ACHN (cell line): ENCODE results near the gene QKI.
"Not testable (repeated sequence)": the region's sequence is repeated elsewhere in the genome, so short reads cannot be mapped to it uniquely, and the experiment has no call there.

Source experiments
- DNase-seq: peaks from one replicate; pipeline ENCODE4 v3.0.0-alpha.2; 2015
- in situ Hi-C: cut with HindIII; loops from 2 replicates; pipeline ENCODE4 v1.10.0; 2017; ENCODE audit warnings: low sequenced_read_pairs, low pct_ligation_motif_present, low pct_unique_long_range_greater_than_20kb

Gene QKI

DNA sequence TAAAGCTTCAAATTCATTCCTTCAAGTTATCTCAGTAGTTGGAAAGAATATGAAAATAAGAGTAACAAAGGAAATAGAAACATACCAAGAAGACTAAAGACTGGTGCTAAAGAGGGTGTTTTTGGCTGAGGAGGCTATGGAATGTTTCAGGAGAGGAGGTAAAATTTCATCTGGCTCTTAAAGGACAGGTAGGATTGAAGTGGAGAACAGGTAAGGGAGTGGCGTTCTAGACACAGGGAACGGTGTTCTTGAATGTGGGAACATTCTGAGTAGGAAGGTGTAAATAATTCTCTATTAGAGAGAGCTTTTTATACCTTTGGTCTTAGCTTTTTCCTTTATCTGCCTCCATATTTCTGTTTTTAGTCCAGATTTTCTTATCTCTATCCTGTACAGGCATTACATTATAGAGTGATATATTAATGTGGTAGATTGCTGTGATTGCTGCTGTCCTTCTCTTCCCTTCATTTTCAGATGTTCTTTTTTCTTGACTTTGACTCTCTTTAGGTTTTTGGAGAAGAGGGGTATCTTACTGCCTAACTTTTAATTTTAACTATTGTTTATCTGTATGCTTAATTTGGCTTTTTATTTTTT is 15.4 kb downstream of the QKI start:
- in situ Hi-C loops = no loop called here
- no peak for DNase-seq

DNA sequence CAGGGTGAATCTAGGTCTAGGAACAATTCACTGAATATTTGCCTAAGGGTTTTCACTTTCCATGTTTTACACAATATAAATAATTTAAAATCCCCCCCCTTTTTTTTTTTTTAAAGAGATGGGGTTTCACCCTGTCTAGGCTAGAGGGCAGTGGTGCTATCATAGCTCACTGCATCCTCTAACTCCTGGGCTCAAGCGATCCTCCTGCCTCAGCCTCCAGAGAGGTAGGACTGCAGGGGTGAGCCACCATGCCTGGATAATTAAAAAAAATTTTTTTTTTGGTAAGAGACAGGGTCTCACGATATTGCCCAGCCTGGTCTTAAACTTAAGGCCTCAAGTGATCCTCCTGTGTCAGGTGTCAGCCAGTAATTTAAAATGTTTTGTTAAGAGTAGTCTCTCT is 17.8 kb downstream of the QKI start:
- no peak for DNase-seq
- in situ Hi-C loops = no loop called here

DNA sequence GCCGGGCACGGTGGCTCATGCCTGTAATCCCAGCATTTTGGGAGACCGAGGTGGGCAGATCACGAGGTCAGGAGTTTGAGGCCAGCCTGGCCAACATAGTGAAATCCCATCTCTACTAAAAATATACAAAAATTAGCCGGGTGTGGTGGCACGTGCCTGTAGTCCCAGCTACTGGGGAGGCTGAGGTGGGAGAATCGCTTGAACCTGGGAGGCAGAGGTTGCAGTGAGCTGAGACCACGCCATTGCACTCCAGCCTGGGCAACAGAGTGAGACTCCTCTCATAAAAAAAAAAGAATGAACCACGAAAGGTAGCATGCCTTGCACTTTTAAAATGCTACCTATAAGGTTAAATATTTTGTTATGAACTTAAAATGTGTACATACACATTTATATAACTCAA is 19.0 kb downstream of the QKI start:
- DNase-seq = not testable (repeated sequence)

DNA sequence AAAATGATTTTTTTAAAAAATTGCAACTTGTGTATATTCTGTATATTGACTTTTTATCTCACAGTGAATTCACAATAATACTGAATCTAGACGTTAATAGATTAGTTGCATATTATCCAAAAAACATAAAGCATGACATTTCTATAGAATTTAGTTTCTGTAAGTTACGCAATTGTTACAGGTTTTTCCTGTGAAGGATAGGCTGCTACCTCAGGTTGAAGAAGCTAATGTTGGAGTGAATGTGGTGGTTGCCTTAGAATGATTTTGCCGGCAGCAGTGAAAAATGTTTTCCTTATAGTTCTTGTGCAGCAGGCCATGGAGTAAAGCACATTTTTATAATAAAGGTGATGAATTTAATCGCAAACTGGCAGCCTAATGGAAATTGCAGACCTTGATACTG is 20.5 kb downstream of the QKI start:
- DNase-seq = no peak
- in situ Hi-C loops = no loop called here

More for the DNA sequence above, 19.0 kb downstream of the QKI start:
- in situ Hi-C loops = not testable (repeated sequence)

DNA sequence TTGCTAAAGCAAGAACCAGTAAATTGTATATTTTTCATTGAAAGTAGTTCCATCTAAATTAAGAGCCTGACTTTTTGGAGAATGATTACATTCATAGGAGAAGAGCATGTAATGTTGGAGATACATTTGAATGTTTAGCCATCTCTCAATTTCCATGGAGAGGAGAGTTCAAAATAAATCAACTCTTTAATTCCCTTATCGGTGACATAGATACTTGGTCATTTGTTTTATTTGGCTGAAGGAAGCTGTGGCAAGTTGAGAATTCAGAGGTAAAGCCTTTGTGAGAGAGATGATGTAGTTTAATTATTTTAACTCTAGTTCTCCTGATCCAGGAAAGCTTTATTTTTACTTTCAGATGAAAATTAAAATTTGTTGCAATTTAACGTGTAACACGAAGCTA is 22.3 kb downstream of the QKI start:
- no peak for DNase-seq
- in situ Hi-C loops = no loop called here

DNA sequence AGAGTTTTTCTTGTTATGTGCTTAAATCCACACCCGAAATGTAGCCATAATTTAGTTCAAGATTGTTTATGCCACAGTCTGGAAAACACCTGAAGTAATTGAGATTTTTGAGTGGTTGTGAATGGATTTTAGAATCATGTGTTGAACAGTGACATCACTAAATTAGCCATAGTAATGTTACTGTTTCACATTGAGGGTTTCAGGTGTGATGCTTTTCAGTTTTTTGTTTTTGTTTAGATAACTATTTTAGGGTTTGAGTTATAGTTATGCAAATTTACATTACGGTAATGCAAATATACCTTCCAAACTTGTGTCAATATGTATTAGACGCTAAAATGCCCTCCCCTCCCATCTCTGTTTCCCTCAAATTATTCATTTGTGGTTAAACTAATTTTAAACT is 22.9 kb downstream of the QKI start:
- DNase-seq = no peak
- in situ Hi-C loops = no loop called here

DNA sequence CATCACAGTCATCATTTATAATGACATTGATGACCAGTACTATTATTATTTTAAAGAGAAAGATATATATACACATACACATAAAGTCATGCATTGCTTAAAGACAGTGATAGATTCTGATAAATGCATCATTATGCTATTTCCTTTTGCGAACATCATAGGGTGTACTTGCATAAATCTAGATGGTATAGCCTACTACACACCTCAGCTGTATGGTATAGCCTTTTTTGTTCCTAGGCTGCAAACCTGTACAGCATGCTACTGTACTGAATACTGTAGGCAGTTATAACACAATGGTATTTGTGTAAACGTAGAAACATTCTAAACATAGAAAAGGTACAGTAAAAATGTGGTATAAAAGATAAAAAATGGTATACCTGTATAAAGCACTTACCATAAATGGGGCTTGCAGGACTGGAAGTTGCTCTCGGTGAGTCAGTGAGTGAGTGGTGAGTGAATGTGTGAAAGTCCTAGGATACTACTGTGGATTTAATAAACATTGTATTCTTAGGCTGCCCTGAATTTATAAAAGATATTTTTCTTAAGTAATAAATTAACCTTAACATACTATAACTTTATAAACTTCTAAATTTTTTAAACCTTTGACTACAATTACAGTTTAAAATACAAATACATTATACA is 23.9 kb downstream of the QKI start:
- in situ Hi-C loops = no loop called here
- DNase-seq = no peak

DNA sequence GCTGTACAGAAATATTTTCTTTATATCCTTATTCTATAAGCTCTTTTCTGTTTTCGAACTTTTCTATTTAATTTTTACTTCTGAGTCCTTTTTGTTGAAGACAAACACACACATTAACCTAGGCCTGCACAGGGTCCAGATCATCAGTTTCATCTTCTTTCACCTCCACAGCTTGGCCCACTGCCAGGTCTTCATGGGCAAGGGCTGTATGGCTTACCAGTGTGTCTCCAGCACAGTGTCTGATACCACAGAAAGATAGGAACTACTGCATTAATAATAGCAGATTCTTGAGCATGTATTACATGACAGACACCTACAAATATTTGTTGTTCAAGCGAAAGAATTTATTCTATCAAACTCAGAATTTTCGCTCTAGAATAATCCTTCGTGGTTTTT is 24.4 kb downstream of the QKI start:
- DNase-seq = no peak
- in situ Hi-C loops = no loop called here

DNA sequence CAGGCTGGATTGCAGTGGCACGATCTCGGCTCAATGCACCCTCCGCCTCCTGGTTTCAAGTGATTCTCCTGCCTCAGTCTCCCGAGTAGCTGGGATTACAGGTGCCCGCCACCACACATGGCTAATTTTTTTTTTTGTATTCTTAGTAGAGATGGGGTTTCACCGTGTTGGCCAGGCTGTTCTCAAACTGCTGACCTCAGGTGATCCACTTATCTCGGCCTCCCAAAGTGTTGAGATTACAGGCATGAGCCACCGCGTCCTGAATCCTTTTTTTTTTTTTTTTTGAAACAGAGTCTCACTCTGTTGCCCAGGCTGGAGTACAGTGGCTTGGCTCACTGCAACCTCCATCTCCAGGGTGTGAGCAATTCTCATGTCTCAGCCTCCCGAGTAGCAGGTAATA is 24.9 kb downstream of the QKI start:
- DNase-seq, in situ Hi-C loops: not testable (repeated sequence)

DNA sequence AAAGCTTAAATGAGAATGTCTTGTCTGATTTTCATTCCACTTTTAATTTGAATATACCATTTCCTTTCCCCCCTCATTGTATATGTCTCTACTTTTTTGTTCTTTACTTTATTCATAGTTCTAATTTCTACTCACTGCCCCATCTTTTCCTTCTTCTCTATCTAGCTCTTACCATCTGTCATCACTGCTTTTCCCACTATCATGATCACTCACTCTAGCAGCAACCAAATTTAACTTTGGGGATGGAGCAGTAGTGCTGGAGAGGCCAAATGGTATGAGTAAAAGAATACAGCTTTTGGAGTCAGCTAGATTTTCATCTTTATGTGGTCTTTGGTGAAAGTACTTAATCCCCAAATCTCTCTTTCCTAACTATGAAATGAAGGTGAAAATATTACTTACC is 25.5 kb downstream of the QKI start:
- DNase-seq = no peak
- in situ Hi-C loops = no loop called here

DNA sequence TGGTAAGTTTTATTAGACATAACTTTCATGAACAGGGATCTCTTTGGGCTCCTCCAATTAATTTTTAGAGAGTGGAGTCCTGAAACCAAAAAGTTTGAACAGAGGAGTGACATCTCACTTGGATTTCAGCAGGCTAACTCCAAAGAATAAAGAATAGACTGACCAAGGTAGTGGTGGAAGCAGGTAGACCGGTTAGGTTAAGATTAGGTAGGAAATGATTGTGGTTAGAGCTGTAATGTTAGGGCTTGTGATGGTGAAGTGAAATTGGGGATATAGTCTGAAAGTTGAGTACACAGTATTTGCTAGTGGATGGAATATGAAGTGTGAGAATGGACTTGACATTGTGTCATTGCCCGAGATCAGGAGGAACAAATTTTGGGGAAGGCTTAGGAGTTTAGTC is 27.8 kb downstream of the QKI start:
- DNase-seq = no peak
- in situ Hi-C loops = no loop called here

DNA sequence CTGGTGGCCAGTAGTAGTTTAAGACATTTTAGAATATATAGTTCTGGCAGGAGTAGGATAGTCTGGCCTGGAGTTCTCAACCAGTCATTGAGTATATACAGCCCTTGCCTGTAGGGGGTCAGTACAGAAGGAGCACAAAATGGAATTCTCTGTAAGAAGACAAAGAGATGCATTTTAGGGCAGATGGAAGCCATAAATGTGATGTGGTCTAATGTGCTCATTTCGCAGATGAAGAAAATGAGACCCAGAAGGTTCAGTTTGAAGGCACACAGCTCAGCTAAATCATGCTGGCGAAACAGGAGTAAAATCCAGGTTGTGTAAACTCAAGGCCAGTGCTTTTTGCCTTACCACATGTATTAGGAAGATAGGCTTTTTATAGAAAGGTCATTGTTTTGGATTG is 29.6 kb downstream of the QKI start:
- DNase-seq = no peak
- in situ Hi-C loops = no loop called here

DNA sequence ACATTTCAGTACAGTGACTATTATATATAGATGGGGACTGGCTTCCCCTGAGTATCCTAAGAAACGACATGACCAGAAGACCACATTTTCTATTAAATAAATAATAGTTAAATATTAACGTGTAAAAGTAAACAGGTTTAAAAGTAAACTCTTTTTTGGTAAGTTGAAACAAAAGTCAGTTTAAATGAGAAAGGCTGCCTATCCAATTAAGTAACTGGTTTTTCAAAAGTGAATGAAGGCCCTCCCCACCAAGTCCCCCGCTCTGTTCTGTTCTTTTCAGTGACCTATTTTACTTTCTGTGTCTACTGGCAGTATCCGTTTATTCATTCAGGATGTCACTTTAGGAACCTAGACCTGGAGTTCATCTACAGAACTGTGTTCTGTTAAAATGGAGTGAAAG is 32.0 kb downstream of the QKI start:
- DNase-seq = no peak

DNA sequence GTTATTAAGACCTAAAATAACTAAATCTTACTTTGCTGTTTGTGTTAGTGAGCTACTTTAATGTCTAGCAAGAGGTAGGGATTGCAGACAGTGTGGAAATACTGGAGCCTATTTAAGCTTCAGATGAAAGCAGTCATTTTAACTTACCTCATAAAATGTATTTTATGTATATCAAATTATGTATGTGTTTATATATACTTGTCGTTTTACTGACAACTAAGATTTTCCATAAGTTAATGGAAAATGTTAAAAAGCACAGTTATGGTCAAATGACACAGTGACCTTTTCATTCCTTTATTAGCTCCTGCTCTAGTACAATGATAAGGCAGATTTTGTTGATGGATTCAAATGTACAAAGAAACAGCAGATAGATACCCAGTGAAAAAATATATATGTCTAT is 34.6 kb downstream of the QKI start:
- no peak for DNase-seq
- in situ Hi-C loops = no loop called here

More for the DNA sequence above, 32.0 kb downstream of the QKI start:
- in situ Hi-C loops = no loop called here

DNA sequence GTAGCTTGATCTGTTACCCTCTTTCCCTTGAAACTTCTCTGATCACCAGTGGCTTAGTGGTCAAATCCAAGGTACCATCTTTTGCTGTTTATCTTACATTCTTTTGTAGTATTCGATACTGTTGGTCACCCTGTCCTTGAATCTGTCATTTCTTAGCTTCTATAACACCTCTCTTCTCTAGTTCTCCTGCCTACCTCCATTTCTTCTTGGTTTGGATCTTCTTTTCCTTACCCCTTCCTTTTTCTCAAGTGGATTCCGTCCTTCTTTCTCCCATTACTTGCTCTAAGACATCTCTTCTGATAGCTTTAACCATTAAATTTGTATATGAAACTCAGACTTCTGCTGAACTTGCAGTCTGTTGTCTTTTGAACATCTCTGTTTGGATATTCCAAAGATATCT is 39.9 kb downstream of the QKI start:
- in situ Hi-C loops = no loop called here
- DNase-seq = no peak

DNA sequence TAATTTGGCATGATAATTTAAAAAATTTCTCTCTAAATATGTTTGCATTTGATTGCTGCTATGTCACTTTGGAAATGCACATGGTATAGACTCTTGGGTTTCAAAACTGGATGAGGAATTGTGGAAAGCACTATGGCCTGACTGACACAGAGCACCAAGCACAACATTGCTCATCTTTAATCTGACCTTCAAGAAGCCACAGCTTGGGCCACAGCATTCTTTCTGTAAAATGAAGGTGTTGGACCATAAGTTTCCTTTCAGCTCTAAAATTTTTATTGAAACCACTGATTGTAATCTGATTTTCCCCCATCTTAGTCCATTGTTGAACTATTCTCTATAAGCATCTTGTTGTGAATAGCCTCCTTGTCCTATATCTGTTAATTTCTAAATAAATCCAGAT is 41.0 kb downstream of the QKI start:
- in situ Hi-C loops = no loop called here
- no peak for DNase-seq

DNA sequence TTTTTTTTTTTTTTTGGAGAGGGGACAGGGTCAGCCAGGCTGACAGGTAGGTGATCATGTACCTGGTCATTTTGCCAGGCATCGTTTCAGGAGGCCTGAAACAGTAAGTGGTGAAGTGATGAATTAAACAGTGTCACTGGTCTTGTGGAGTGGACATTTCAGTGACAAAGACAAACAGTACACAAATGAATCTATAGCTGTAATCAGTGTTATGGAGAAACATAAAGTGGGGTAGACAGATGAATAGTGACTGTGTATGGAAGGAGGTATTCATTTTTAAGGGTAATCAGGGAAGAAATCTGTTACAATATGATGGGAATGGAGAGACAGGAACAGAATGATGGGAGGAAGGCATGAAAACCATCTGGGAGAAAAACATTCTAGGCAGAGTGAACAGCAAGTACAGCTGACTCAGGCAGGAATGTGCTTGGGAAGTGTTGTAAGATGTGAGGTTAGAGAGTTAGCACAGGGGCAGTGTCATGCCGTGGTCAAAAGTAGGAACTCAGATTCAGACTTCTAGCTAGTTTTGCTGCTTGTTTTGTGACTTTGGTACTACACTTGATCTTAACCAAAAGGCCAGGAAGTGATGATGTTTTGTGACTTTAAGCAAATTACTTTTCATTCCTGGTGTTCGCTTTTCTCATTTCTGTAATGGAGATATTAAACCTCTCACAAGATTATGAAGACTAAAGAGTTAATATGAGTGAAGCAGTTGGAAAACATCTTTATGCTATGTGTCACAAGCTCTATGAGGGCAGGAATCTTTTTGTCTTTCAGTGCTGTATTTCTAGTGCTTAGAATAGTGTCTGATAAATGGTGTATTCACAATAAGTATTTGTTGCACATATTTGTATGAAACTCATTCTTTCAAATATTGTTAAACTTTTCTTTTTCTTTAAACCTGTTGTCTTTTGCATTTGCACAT is 43.4 kb downstream of the QKI start:
- in situ Hi-C loops = no loop called here
- peak; percentile 76 for DNase-seq

DNA sequence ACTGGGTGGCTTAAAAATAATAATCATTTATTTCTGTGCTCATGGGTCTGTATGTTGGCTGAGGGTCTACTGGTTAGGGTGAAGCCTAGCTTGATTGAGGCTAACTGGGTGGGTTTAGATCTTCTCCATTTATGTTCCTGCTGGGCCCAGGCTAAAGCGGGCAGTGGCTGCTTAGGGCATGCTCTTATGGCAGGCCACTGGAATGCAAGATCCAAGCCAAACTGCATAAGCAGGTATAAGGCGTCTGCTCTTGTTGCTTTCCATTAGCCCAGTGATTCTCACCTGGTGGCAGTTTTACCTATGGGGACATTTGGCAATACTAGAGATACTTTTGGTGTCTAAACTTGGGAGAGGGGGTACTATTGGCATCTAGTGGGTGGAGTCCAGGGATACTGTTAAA is 44.5 kb downstream of the QKI start:
- DNase-seq = no peak
- in situ Hi-C loops = no loop called here

DNA sequence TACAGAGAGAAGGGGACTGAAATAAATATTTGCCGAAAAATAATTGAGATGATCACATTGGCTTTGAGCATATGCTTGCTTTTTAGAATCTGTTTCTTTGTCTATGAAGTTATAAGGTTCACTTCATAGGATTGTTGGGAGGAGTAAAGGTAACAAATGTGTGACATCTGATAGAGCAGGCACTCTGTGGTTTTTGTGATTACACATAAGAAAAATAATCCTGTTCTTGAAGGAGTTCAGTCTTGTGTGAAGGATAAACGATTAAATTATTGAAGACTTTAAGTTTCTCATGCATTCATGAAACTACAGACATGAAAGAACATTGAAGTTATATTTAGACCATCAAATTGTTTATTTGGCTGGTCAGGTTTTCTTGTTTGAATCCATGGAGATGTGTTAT is 45.0 kb downstream of the QKI start:
- peak; percentile 12 for DNase-seq
- in situ Hi-C loops = no loop called here

DNA sequence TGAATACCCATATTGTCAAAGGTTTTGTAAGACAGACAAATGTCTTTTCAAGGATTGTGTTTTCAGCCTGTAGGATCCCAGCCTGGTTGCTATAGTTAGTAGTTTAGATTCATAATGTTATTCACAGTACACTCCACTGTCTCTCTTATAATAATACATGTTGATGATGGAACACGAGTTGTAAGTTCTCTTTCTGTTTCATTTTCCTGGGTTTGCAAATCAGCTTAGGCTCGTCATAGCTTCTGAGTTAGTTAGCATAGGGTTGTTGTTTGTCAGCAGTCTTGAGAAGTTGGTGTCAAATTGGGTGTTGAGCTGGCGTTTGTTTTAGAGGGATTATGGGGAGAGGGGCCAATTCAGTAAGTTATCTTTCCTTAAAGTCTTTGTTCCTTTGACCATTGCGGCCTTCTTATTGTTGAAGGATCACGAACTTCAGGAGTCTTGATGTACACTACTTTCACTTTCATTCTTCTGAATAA is 45.8 kb downstream of the QKI start:
- peak; percentile 55 for DNase-seq
- in situ Hi-C loops = no loop called here
